ENCODE data around the gene UPF3B. TPM values are rescaled to one million over a fixed set of nuclear protein-coding genes. Genes with fewer than 3 reads are reported as not detected.
"Not testable (repeated sequence)": the region's sequence is repeated elsewhere in the genome, so short reads cannot be mapped to it uniquely, and the experiment has no call there.

UPF3B gene
- total RNA-seq, 4 donors from 2014 or later, result 3.2 to 4.4 (median 3.9) TPM

GRCh38 chrX:119816300-119816699 is 36.5 kb downstream of the UPF3B start:
- no peaks in the 10 kb centered on the region for H3K27me3 ChIP-seq
- H3K27ac ChIP-seq, result no peak overlapping the region
- no peak overlapping the region for H3K4me3 ChIP-seq (replicated peaks in 1 of 3)
- TF ChIP-seq CTCF (IDR thresholded peaks at IDR 0.05) (no peak), POLR2A (IDR thresholded peaks at IDR 0.05) (no peak)
- H3K36me3 ChIP-seq, result no peaks in the 10 kb centered on the region
- intact Hi-C loops (cut with DNase I), result no loop called here
- no peaks in the 10 kb centered on the region for H3K9me3 ChIP-seq
- 81 to 83% methylated on average over 3 of the region's 3 CpGs for WGBS, 2 donors
- no peak for DNase-seq
- H3K4me1 ChIP-seq, result peaks cover 0 to 2% of the 10 kb centered on the region in 2 donors

DNA sequence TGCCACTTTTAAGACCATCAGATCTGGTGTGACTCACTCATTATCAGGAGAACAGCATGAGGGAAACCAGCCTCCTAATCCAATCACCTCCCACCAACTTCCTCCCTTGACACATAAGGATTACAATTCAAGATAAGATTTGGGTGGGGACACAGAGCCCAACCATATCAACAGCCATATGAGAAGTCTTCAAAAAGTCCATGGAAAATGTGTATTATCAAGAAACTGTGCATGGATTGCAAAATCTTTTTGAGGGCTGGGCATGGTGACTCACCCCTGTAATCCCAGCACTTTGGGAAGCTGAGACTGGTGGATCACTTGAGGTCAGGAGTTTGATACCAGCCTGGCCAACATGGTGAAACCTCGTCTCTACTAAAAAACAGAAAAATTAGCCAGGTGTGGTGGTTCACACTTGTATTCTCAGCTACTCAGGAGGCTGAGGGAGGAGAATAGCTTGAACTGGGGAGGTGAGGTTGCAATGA is 43.5 kb downstream of the UPF3B start:
- WGBS, 2 donors, result 79 to 90% methylated on average over 1 of the region's 1 CpG

GRCh38 chrX:119808461-119808860 is 44.3 kb downstream of the UPF3B start:
- H3K36me3 ChIP-seq; H3K27ac ChIP-seq; H3K4me3 ChIP-seq (replicated peaks in 1 of 3); H3K4me1 ChIP-seq; H3K27me3 ChIP-seq; intact Hi-C loops (cut with DNase I); H3K9me3 ChIP-seq; DNase-seq: not testable (repeated sequence)
- WGBS, 2 donors, result 68 to 81% methylated on average over 2 of the region's 4 CpGs

More for the DNA sequence above, 43.5 kb downstream of the UPF3B start:
- H3K4me1 ChIP-seq, result no peaks in the 10 kb centered on the region
- no peaks in the 10 kb centered on the region for H3K27me3 ChIP-seq
- TF ChIP-seq POLR2A (IDR thresholded peaks at IDR 0.05), result no peak
- no peak for TF ChIP-seq CTCF (IDR thresholded peaks at IDR 0.05)
- no peak overlapping the region for H3K4me3 ChIP-seq (replicated peaks in 1 of 3)
- DNase-seq, result no peak
- no peaks in the 10 kb centered on the region for H3K9me3 ChIP-seq
- intact Hi-C loops (cut with DNase I), result no loop called here
- H3K27ac ChIP-seq, result no peak overlapping the region
- no peaks in the 10 kb centered on the region for H3K36me3 ChIP-seq

DNA sequence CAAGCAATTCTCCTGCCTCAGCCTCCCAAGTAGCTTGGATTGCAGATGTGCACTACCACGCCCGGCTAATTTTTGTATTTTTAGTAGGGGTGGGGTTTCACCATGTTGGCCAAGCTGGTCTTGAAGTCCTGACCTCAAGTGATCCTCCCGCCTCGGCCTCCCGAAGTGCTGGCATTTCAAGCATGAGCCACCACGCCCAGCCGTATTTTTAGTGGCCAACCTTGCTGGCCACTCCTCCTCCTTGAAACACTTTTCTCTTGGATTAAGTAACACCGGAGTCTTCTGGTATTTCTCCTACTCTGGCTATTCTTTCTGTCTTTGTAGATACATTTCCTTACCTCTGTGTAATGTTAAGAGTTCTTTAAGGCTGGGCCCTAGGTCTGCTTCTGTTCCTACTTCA is 50.2 kb downstream of the UPF3B start:
- Histone ChIP-seq H3K27ac (no peak overlapping the region), H3K9me3 (no peaks in the 10 kb centered on the region), H3K4me1 (no peaks in the 10 kb centered on the region), H3K36me3 (no peaks in the 10 kb centered on the region), H3K4me3 (replicated peaks in 1 of 3) (no peak overlapping the region), H3K27me3 (no peaks in the 10 kb centered on the region)
- TF ChIP-seq POLR2A (IDR thresholded peaks at IDR 0.05) (no peak), CTCF (IDR thresholded peaks at IDR 0.05) (no peak)
- no peak for DNase-seq
- intact Hi-C loops (cut with DNase I), result no loop called here
- 83 to 97% methylated on average over 6 to 8 of the region's 8 CpGs for WGBS, 2 donors

DNA sequence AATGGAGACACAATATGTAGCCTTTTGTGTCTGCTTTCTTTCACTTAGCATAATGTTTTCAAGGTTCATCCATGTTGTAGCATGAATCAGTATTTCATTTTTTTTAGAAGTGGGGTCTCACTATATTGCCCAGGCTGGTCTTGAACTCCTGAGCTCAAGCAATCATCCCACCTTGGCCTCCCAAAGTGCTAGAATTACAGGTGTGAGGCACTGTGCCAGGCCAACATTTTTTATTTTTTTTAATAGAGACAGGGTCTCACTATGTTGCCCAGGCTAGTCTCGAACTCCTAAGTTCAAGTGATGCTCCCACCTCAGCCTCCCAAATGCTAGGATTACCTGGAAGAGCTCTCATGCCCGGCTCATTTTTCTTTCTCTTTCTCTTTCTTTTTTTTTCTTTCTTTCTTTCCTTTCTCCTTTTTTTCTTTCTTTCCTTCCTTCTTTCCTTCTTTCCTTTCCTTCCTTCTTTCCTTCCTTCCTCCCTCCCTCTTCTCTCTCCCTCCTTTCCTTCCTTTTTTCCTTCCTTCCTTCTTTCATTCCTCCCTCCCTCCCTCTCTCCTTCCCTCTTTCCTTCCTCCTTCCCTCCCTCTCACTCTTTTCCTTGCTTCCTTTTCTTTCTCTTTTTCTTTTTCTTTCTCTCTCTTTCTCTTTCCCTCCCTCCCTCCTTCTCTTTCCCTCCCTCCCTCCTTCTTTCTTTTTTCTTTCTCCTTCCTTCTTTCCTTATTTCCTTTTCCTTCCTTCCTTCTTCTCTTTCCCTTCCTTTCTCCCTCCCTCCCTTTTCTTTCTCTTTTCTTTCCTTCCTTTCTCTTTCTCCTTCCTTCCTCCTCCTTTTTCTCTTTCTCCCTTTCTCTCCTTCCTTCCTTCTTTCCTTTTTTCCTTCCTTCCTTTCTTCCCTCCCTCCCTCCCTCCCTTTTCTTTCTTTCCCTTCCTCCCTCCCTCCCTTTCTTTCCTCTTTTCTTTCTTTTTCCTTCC is 51.2 kb downstream of the UPF3B start:
- WGBS, 2 donors, result 93 to 100% methylated on average over 2 of the region's 2 CpGs

More for the DNA sequence above, 51.2 kb downstream of the UPF3B start:
- no peak overlapping the region for H3K4me3 ChIP-seq (replicated peaks in 1 of 3)
- no peaks in the 10 kb centered on the region for H3K4me1 ChIP-seq
- no peaks in the 10 kb centered on the region for H3K27me3 ChIP-seq
- no peaks in the 10 kb centered on the region for H3K36me3 ChIP-seq
- no peaks in the 10 kb centered on the region for H3K9me3 ChIP-seq
- TF ChIP-seq CTCF (IDR thresholded peaks at IDR 0.05) (no peak), POLR2A (IDR thresholded peaks at IDR 0.05) (no peak)
- no peak overlapping the region for H3K27ac ChIP-seq
- intact Hi-C loops (cut with DNase I), result no loop called here
- DNase-seq, result no peak
